Measurements from ENCODE around the gene SWI5. TPM values are rescaled to one million over a fixed set of nuclear protein-coding genes. Genes with fewer than 3 reads are reported as not detected.
A peak's percentile ranks its signal among the peaks of the same experiment; 100 is the strongest.
"Not testable (repeated sequence)": the region's sequence is repeated elsewhere in the genome, so short reads cannot be mapped to it uniquely, and the experiment has no call there.

The SWI5 gene
- total RNA-seq, 1 donor from 2014 or later = 26.9 TPM

DNA sequence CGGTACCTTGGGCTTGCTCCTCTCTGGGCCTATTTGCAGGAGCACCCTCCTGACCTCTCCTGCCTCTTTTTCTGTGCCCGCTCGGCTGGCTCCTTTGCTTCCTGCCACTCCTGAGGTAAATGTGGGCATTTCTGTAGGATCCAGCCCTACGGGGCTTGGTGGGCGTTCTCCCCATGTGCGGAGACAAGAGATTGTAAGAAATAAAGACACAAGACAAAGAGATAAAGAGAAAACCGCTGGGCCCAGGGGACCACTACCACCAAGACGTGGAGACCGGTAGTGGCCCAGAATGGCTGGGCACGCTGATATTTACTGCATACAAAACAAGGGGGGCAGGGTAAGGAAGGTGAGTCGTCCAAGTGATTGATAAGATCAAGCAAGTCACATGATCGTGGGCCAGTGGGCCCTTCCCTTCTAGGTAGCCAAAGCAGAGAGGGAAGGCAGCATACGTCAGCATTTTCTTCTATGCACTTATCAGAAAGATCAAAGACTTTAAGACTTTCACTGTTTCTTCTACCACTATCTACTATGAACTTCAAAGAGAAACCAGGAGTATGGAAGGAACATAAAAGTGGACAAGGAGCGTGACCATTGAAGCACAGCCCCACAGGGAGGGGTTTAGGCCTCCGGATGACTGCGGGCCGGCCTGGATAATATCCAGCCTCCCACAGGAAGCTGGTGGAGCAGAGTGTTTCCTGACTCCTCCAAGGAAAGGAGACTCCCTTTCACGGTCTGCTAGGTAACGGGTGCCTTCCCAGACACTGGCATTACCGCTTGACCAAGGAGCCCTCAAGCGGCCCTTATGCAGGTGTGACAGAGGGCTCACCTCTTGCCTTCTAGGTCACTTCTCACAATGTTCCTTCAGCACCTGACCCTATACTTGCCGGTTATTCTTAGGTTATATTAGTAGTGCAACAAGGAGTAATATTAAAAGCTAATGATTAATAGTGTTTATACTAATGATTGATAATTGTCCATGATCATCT lies 3.3 kb downstream of the SWI5 start:
- DNase-seq (ENCODE audit: low spot score) = not testable (repeated sequence)

DNA sequence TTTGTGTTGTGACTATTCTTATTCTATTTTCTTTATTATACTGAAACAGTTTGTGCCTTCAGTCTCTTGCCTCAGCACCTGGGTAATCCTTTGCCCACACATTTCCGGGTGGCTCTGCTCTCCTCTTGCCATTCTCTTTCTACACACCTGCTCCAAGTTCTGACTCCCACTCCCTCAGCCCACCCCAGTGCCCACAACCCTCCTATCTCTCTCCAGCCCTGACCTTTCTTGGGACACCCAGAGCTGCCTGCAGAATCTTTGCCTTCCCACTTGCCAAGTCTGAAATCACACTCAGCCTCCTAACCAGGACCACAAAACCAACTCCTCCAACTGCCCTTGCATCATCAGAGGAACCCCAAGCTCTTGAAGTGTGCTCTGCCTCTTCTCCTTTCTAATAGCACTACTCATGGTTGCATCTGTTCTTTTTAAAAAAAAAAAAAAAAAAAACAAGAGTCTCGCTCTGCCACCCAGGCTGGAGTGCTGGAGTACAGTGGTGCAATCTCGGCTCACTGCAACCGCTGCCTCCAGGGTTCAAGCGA lies 4.1 kb downstream of the SWI5 start:
- DNase-seq (ENCODE audit: low spot score) = no peak

DNA sequence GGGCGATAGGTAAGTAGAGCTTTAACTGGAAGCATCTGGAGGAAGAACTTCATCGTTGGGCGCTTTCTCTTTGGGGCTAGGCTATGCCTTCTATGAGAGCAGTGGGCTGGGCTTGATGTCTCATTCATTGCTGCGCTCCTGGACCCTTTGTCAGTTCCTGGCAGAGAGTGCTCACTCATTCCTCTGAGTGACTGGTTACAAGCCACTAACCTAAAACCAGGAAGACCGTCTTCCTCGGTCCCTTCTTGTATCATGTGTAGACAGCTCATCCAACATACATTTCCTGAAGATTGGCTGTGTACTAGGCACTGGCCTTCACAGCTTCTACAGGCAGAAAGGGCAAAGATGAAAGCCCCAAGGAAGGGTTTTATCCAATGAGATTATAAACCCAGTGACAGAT lies 6.4 kb downstream of the SWI5 start:
- DNase-seq (ENCODE audit: low spot score) = no peak

DNA sequence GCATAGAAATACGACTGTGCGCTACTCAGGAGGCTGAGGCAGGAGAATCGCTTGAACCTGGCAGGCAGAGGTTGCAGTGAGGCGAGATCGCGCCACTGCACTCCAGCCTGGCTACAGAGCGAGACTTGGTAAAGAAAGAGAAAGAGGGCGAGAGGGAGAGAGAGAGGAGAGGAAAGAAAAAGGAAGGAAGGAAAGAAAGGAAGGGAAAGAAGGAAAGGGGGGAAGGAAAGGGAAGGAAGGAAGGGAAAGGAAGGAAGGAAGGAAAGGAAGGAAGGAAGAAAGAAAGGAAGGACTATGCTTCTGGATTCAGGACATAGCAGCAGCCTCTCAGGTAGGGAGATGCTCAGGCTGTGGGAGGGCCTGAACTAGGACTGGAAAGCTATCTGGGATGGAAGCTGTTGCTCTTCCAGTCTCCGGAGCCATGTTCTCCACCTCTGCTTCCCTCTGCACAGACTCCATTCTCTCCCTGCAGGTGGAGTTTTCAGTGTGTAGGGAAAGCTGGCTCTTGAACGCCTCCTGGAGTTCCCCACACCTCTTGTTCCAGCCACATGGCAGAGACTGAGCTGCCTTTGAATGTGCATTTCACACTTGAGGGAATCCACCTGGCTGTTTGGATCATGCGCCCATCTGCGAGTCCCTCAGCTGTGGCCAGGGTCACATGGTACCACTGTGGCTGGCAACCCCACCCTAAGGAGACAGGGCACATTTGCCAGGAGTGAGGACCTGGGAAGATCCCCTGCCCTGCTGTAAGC lies 9.1 kb downstream of the SWI5 start:
- no peak for DNase-seq (ENCODE audit: low spot score)

DNA sequence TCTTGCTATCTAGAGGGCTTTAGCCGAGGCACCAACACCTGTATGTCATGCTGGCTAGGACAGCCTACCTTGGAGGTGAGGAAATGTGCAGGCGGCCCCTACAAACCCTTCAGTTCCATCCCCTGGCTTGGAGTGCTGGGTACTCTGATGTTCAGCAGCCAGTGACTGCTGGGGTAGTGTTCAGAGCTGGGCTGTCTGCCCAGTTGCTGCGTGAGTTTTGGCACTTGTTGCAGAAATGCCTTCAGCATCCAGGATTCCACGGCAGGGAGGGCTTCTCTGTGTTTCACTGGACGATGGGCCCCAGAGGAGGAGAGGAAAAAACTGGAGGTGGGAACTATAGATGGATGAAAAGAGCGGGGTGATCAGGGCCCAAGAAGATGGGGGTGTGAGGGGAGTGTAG lies 10.4 kb downstream of the SWI5 start:
- DNase-seq (ENCODE audit: low spot score) = peak; percentile 39

DNA sequence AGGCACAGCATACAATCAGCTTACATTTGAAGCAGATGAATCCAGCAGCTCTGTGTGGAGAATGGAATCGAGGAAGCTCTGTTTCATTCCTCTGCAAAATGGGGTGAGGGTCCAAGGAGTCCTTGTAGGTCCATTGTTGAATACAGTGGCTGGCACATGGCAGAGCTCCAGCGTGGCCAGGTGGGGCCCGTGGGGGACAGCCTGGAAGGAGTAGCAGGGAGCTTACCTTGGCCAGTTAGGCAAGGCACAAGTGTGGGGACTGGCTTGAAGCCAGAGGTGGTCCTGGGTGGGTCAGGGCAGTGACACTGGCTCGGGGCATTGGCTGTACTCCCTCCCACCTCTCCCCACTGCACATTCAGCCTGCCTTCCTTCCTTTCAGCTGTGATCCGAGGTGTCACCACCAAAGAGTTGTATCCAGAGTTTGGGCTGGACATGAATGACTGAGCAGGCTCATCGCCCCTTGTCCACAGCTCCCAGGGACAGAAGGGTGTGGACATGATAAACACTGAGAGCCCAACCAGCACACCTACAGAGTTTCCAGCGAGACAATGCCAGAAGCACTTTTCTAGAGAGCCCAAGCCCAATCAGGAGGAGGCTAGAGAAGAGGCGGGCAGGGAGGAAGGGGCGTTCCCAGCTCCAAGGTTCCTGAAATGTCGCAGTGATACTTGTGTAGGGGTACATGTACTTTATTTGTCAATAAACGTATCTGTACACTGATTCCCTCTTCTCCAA lies 12.4 kb downstream of the SWI5 start:
- DNase-seq (ENCODE audit: low spot score) = no peak

DNA sequence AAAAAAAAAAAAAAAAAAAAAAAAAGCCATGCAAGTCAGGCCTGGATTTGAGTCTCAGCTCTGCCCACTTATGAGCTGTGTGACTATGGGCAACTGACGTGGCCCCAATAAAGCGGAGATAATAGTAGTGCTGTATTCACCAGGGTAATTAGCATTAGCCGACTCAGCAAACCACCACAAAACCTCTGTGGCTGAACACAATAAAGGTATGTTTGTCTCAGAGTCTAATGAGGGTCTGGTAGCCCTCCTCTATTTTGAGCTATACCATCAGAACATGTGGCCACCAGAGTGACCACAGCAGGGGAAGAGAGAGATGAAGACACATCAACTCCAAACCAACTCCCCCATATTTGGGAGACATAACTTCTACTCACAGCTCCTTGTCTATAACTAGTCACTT lies 15.9 kb downstream of the SWI5 start:
- no peak for DNase-seq (ENCODE audit: low spot score)

DNA sequence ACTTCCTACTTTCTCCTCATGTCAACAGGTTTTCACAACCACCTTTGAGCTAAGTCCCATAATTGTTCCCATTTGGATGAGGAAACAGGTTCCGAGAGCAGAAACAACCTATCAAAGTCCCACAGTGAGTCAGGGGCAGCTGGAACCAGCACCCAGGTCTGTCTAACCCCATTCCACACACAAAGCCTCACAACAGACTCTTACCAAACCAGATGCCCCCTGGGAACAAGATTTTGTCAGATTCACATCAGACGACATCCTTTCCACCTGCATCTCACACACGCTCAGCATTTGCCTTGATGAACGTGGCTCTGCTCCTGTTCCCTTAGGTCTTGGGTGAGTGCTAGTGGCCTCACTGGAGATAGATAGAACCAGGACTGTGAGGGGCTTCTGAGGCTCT lies 17.0 kb downstream of the SWI5 start:
- no peak for DNase-seq (ENCODE audit: low spot score)

DNA sequence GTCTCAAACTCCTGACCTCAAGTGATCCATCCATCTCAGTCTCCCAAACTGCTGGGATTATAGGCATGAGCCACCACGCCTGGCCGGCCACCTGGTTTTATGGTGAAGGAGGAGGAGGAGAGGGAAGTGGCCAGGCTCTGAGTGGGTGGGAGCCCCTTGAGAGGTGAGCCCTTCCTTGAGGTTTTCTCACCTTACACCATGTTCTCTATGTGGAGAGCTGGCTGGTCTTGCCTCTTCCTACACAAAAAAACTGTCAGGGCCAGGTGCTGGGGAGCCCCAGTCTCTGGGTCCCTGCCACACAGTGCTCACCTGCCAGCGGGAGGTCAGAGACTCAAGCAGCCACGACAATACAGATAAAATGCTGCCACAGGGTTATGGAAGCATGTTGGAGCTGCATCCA lies 18.1 kb downstream of the SWI5 start:
- DNase-seq (ENCODE audit: low spot score) = no peak

DNA sequence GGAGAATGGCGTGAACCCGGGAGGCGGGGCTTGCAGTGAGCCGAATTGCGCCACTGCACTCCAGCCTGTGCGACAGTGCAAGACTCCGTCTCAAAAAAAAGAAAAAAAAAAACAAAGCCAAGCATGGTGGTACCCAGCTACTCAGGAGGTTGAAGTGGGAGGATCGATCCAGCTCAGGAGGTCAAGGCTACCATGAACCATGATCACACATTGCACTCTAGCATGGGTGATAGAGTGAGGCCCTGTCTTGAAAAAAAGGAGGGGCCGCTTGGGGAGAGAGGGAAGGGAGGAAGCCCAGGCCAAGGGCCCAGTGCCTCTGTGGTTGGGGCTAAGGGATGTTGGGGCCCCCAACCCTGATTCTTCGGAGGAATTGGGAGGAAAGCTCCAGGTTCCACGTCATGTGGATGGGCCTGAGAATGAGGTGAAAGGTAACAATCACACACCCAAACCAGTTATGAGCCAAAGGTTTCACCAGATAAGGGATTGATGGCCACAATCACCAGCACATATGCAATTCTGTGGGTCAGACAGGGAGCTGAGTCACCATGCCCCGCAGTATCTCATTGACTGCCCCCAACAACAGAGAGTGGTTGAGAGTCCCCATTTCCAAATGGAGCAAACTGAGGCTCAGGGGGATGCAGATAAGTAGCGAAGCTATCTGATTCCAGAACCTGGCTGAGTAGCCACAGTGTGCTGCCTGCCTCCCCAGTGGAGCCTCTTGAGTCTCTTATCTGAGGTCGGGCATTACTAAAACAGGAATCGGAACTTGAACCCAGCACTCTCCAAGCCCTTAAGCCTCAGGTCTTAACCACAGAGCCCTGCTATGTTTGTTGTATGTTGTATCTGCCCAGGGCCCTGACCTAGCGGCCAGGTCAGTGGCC lies 20.5 kb downstream of the SWI5 start:
- peak; percentile 19 for DNase-seq (ENCODE audit: low spot score)

DNA sequence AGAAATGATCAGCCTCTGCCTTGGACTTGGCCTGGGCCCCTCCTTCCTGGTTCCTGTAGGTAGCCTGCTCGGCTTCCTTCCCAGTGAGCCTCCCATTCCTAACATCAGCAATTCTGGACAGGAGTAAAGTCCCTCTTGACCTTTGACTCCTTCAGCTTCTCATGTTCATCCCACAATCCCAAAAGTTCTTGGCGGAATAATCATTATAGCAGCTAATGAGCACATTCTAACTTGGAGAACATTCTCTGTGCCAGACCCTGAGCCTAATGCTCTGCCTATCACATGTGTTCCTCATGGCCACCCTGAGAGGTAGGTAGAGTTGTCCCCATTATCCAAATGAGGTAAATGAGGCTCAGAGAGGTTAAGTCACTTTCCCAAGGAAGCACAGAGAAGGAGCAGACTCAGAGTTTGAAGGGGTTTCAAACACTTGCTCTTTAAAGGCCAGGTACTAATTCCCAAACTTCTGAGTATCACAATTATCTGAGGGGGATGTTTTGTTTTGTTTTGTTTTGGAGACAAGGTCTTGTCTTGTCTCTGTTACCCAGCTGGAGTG lies 21.2 kb downstream of the SWI5 start:
- DNase-seq (ENCODE audit: low spot score) = no peak

DNA sequence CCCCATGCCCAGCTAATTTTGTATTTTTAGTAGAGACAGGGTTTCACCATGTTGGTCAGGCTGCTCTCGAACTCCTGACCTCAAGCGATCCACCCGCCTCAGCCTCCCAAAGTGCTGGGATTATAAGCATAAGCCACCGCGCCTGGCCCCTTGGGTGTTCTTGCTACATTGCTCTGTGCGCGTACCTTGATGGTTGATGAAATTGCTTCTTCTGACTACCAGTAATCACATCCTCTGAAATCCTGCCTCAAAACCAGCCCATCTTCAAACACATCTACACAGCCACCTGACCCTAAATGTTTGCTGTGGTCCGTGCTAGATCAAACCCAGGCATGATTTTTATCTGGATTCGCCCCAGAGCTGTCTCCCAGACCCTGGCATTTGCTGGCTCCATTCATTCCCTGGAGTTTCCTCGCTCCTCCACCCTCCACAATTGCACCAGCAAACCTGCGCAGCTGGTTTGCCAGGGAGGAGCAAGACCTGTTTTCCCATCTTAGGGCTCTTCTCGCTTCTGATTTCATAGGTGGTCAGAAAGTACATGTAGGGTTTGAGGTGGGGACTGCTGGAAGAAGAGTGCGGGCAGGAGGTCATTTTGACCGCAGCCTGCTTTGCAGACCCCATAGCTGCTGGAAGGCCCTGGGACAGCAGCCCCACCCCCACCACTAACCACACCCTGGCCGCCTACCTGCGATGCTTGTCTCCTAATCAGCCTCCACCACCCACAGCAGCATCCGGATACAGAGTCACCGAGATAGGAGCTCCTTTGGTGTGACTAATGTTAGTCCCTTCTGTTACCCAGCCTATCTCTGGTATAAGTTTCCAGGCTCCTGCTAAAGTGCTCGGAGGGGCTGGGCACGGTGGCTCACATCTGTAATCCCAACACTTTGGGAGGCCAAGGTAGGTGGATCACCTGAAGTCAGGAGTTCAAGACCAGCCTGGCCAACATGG lies 22.7 kb downstream of the SWI5 start:
- no peak for DNase-seq (ENCODE audit: low spot score)

DNA sequence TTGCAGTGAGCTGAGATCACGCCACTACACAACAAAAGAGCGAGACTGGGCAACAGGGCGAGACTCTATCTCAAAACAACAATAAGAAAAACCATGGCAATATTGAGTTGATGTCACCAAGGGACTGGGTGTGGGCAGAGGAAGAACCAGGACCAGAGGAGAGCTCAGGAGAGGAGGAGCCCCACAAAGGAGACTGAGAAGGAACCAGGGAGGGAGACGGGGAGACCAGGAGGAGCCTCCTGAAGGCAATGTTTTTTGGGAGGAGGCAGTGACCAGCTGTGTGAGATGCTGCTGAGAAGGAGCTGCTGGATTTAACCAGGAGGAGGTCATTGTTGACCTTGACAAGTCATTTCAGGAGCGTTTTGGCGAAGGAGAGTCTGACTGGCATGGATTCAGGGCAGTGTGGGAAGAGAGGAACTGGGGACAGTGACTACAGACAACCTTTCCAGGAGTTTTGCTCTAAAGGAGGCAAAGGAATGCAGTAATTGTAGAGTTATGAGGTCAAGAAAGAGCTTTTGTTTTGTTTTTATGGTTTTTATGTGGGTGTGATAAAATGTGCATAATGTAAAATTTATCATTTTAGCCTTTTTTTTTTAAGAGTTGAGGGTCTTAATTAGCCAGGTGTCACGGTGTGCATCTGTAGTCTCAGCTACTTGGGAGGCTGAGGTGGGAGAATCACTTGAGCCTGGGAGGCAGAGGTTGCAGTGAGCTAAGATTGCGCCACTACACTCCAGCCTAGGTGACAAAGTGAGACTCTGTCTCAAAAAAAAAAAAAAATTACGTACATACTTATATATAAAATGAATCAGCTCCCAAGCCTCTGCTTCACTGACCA lies 28.3 kb downstream of the SWI5 start:
- DNase-seq (ENCODE audit: low spot score) = no peak

DNA sequence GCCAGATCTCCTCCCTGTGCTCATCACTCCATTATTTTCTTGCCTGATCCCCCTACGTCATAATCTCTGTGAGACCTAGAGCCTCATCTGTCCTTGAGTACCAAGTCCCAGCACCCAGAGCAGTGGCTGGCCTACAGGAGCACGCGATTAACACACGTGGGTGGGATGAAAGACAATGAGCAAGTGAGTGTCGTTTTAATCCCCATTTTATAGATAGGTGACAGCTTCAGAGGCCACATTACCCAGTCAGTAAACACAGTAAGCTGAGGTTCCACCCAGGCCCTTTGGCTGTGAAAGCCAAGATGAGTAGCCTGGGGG lies 28.9 kb downstream of the SWI5 start:
- no peak for DNase-seq (ENCODE audit: low spot score)

DNA sequence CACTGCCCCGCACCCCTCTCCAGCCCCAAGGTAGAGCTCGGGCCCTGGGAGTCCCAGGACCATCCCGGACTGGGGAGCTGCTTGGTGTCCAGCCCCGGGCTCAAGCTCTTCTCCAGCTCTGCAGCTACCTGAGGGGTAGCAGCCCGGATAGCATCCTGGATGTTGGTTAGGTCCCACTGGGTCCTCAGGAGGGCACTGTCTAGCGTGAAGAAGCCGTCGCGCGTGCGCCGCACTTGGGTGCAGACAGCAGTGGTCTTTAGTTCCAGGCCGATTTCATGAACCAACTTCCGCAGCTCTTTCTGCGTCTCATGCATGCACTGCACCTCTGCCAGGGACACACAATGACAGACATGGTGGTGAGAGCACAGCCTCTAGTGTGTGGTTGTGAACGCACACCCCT lies 33.5 kb downstream of the SWI5 start:
- no peak for DNase-seq (ENCODE audit: low spot score)

DNA sequence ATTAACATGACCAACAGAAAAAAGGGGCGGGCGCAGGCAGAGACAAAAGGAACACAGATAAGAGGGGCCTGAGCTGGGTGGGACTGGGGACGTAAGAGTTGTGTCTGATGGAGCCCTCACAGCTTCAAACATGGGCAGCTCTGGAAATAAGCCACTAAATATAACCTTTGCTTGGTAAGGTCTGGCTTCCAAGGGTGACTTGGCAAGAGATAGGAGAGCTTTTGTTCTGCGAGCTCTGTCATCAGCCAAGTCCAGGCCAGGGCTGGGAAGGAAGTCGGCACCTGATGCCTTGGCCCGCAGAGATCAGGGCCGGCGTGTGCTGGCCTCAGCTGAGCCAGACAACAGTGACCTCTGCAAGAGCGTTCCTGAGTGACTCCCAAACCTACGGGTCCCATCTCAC lies 34.4 kb downstream of the SWI5 start:
- no peak for DNase-seq (ENCODE audit: low spot score)

DNA sequence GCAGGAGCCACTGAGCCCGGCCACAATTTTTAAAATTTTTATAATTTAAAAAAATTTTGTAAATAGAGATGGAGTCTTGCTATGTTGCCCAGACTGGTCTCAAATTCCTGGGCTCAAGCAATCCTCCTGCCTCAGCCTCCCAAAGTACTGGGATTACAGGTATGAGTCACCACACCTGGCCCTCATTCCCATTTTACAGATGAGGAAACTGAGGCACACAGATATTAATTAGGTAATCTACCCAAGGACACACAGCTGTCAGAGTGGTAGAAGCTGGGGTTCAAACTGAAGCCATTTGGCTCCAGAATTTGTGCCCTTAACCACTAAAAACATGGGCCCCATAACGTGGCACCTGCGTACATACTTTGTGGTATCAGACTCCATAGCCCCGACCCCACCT lies 38.6 kb downstream of the SWI5 start:
- DNase-seq (ENCODE audit: low spot score) = no peak

DNA sequence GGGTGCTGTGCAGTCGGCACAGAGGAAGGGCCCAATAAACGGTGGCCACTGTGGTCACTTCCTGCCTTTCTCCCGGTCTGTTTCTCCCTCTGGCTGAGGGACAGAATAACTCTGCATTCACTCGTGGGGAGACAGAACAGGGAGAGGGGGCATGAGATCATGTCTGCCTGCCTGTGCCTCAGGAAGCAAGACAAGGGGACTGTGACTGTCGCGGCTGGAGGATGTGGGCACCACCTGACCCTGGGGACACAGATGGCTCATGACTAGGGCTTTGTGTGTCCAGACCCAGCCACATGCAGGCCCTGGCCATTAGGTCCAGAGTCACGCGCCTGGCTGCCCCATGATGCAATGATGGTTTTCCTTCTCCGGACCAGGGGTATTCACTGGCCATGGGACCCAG lies 40.3 kb downstream of the SWI5 start:
- DNase-seq (ENCODE audit: low spot score) = no peak

DNA sequence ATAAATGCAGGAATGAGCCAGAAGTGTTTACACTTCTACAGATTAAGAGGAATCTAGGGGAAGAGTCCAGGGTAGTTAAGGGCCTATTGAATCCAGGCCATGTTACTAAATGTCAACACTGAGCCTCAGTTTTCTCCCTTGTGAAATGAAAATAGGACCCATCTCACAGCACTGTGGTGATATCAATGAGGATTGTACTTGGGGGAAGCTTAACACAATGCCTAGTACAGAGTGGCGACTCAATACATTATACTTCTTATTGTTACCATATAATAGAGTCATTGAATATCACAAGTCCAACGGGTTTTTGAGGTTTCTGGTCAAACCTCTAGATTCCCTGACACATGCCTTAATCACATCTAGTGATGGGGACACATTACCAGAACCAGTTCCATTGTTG lies 41.6 kb downstream of the SWI5 start:
- no peak for DNase-seq (ENCODE audit: low spot score)
